SK-N-SH (cell line): ENCODE results near the gene ACAD11. TPM values are rescaled to one million over a fixed set of nuclear protein-coding genes. Genes with fewer than 3 reads are reported as not detected.
A peak's percentile ranks its signal among the peaks of the same experiment; 100 is the strongest.

Experiments used
- CTCF ChIA-PET: fragments of 300-600, 350-600 bp; formaldehyde crosslinking; extraction: SDS; loops from one replicate; lab custom pipeline; 2021; lab: Yijun Ruan, JAX
- POLR2A ChIA-PET: fragments of 350-600 bp; sonication (Branson Sonifier 250); formaldehyde crosslinking; extraction: SDS; loops from one replicate; lab custom pipeline; 2020; ENCODE audit warnings: antibody characterized with exemption, inconsistent platforms; lab: Yijun Ruan, JAX
- DNase-seq: peaks from one replicate; pipeline ENCODE4 v3.0.0; 2012
- H2AFZ ChIP-seq: fragments of 200-600 bp; sonication (generic); 2 replicates; pipeline ENCODE4 v1.8.1; 2016; ENCODE audit warnings: antibody characterized with exemption, mild to moderate bottlenecking, low read depth
- H3F3A ChIP-seq: fragments of 200-600 bp; sonication (generic); replicated peaks from 2 replicates; pipeline ENCODE3; 2016; ENCODE audit warnings: antibody characterized with exemption, mild to moderate bottlenecking; ENCODE audit not compliant: insufficient read depth
- H3K27ac ChIP-seq, 2 experiments: fragments of 200-500 bp in 1 of 2; fragments of 200-600 bp in 1 of 2; sonication (Bioruptor generic) in 1 of 2; sonication (generic), shearing (Covaris generic) in 1 of 2; 2 replicates each; pipeline versions ENCODE4 v1.5.1 to v1.6.1; 2014 to 2016; ENCODE audit warnings: low read depth in 2 of 2, inconsistent platforms in 1 of 2, low read length in 1 of 2, mild to moderate bottlenecking in 1 of 2, mixed read lengths in 1 of 2
- H3K27me3 ChIP-seq: fragments of 200-600 bp; sonication (generic), shearing (Covaris generic); 2 replicates; pipeline ENCODE4 v1.6.1; 2016; ENCODE audit warnings: mixed run types; ENCODE audit not compliant: insufficient read depth
- H3K36me3 ChIP-seq, 2 experiments: fragments of 200-500 bp in 1 of 2; fragments of 200-600 bp in 1 of 2; sonication (Bioruptor generic) in 1 of 2; sonication (generic) in 1 of 2; replicated peaks in 1 of 2; 2 replicates each; pipeline versions ENCODE3 to v1.5.1; 2014 to 2016; ENCODE audit warnings: low read length in 1 of 2, mild to moderate bottlenecking in 1 of 2; ENCODE audit not compliant: insufficient read depth in 2 of 2, control insufficient read depth in 1 of 2
- H3K4me1 ChIP-seq, 2 experiments: fragments of 200-500 bp in 1 of 2; fragments of 200-600 bp in 1 of 2; sonication (Bioruptor generic) in 1 of 2; sonication (generic), shearing (Covaris generic) in 1 of 2; 2 replicates each; pipeline versions ENCODE4 v1.5.1 to v1.6.1; 2014 to 2016; ENCODE audit warnings: low read depth in 1 of 2, low read length in 1 of 2, mixed run types in 1 of 2; ENCODE audit not compliant: insufficient read depth in 2 of 2, control insufficient read depth in 1 of 2
- H3K4me2 ChIP-seq: fragments of 200-600 bp; sonication (generic), shearing (Covaris generic); 2 replicates; pipeline ENCODE4 v1.6.1; 2017; ENCODE audit warnings: mixed run types
- H3K4me3 ChIP-seq, 2 experiments: fragments of 200-500 bp in 1 of 2; fragments of 200-600 bp in 1 of 2; sonication (Bioruptor generic) in 1 of 2; sonication (generic), shearing (Covaris generic) in 1 of 2; 2 replicates each; pipeline versions ENCODE4 v1.5.1 to v1.8.1; 2014 to 2016; ENCODE audit warnings: low read depth in 2 of 2, inconsistent platforms in 1 of 2, low read length in 1 of 2, mild to moderate bottlenecking in 1 of 2, mixed read lengths in 1 of 2, moderate library complexity in 1 of 2
- H3K79me2 ChIP-seq: fragments of 200-600 bp; sonication (generic); 2 replicates; pipeline ENCODE4 v1.8.1; 2017; ENCODE audit warnings: mild to moderate bottlenecking; ENCODE audit not compliant: insufficient read depth
- H3K9ac ChIP-seq: fragments of 200-600 bp; sonication (generic); 2 replicates; pipeline ENCODE4 v1.6.1; 2017; ENCODE audit warnings: mixed run types
- H3K9me2 ChIP-seq: fragments of 200-600 bp; sonication (generic); 2 replicates; pipeline ENCODE4 v1.6.1; 2017; ENCODE audit warnings: mixed run types
- H3K9me3 ChIP-seq: fragments of 200-600 bp; sonication (generic); 2 replicates; pipeline ENCODE4 v1.6.1; 2017; ENCODE audit warnings: mixed run types, mild to moderate bottlenecking, moderate library complexity
- H4K20me1 ChIP-seq: fragments of 200-600 bp; sonication (generic); 2 replicates; pipeline ENCODE4 v1.6.1; 2017; ENCODE audit warnings: mild to moderate bottlenecking, mixed run types; ENCODE audit not compliant: insufficient read depth
- ELF1 ChIP-seq: IDR thresholded peaks from 2 replicates; pipeline ENCODE4 v1.4.0; 2012
- FOXJ3 ChIP-seq: sonication (generic); formaldehyde crosslinking; IDR thresholded peaks from 2 replicates; pipeline ENCODE4 v1.5.1; 2020; ENCODE audit warnings: mild to moderate bottlenecking, missing genetic modification reagents
- GATA2 ChIP-seq: sonication (generic); formaldehyde crosslinking; IDR thresholded peaks from 2 replicates; pipeline ENCODE4 v1.5.0; 2020; ENCODE audit warnings: mild to moderate bottlenecking, missing genetic modification reagents
- MXI1 ChIP-seq: IDR thresholded peaks from 2 replicates; pipeline ENCODE4 v1.6.1; 2012; ENCODE audit warnings: mild to moderate bottlenecking, low read depth, low read length, improper control_type of control experiment
- RCOR1 ChIP-seq: fragments of 150-350 bp; IDR thresholded peaks from 2 replicates; pipeline ENCODE4 v1.6.1; 2017; ENCODE audit warnings: antibody characterized with exemption, low read length
- RXRA ChIP-seq: IDR thresholded peaks from 2 replicates; pipeline ENCODE4 v1.4.0; 2012; ENCODE audit warnings: low read depth, mild to moderate bottlenecking, borderline replicate concordance
- SMC3 ChIP-seq: IDR thresholded peaks from 2 replicates; pipeline ENCODE4 v1.6.1; 2012; ENCODE audit warnings: low read depth, low read length, improper control_type of control experiment
- TEAD4 ChIP-seq: IDR thresholded peaks from 2 replicates; pipeline ENCODE4 v1.4.0; 2012; ENCODE audit warnings: mild to moderate bottlenecking, borderline replicate concordance; ENCODE audit not compliant: insufficient read depth
- USF1 ChIP-seq: IDR thresholded peaks from 2 replicates; pipeline ENCODE4 v1.4.0; 2012; ENCODE audit warnings: low read depth, borderline replicate concordance
- USF2 ChIP-seq: fragments of 150-350 bp; IDR thresholded peaks from 2 replicates; pipeline ENCODE4 v1.6.1; 2017; ENCODE audit warnings: antibody characterized with exemption, low read length, low read depth, borderline replicate concordance
- WGBS: methylation state at CpG from one replicate; pipeline ENCODE4 v1.1.6; 2017; ENCODE audit warnings: low lambda C conversion rate; 5-methylcytosine and 5-hydroxymethylcytosine counted together
- polyA plus RNA-seq, 3 experiments: library from polyadenylated mRNA; depleted of rRNA; stranded (reverse); fragments of >200 nt; gene quantifications; 2 replicates each; pipeline ENCODE4 v1.2.3, GENCODE V29; 2012
- TF ChIP-seq, protein P1 (sequence below): IDR thresholded peaks from 2 replicates; pipeline ENCODE4 v1.4.0; 2012; ENCODE audit warnings: low read depth, borderline replicate concordance
- TF ChIP-seq, protein P2 (sequence below): IDR thresholded peaks from 2 replicates; pipeline ENCODE4 v1.6.1; 2012; ENCODE audit warnings: mild to moderate bottlenecking, low read depth, low read length, moderate library complexity
- TF ChIP-seq, protein P3 (sequence below): IDR thresholded peaks from 2 replicates; pipeline ENCODE4 v1.4.0; 2012; ENCODE audit warnings: low read depth

Gene ACAD11
- polyA plus RNA-seq, 1 of the 3 experiments (the other 2 are of a cell fraction): 16.3 TPM

DNA sequence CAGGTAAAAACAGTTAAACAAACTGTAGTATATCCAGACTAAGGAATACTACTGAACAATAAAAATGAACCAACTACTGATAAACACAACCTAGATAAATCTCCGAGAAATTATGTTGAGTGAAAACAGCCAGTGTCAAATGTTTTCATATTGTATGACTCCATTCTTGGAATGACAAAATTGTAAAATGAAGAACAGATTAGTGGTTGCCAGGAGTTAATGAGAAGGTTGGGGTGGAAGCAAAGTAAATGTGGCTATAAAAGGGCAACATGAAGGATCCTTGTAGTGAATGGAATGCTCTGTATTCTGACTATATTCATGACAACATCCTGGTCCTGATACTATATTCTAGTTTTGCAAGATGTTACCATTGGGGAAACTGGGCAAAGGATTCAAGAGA is 90.0 kb downstream of the ACAD11 start:
- no peak overlapping the region for H3K4me3 ChIP-seq
- no peak overlapping the region for H3K4me2 ChIP-seq
- H3K9me2 ChIP-seq: no peaks in the 10 kb centered on the region
- H3K27me3 ChIP-seq: no peaks in the 10 kb centered on the region
- ChIA-PET POLR2A (no interaction called here), CTCF (interaction anchor here (1.5 to 1.7 kb wide), 2 partner anchors 14 to 73 kb away, joined by 3 to 5 read pairs; no protein-coding TSS in a partner anchor)
- TF ChIP-seq, protein P1, sequence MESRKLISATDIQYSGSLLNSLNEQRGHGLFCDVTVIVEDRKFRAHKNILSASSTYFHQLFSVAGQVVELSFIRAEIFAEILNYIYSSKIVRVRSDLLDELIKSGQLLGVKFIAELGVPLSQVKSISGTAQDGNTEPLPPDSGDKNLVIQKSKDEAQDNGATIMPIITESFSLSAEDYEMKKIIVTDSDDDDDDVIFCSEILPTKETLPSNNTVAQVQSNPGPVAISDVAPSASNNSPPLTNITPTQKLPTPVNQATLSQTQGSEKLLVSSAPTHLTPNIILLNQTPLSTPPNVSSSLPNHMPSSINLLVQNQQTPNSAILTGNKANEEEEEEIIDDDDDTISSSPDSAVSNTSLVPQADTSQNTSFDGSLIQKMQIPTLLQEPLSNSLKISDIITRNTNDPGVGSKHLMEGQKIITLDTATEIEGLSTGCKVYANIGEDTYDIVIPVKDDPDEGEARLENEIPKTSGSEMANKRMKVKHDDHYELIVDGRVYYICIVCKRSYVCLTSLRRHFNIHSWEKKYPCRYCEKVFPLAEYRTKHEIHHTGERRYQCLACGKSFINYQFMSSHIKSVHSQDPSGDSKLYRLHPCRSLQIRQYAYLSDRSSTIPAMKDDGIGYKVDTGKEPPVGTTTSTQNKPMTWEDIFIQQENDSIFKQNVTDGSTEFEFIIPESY: no peak
- H2AFZ ChIP-seq: no peak overlapping the region
- H3K27ac ChIP-seq: peak overlapping the region in 1 of 2 experiments; percentile 29; a peak in 1 of 4 replicates
- peaks cover 0 to 4% of the 10 kb centered on the region in 2 experiments; a peak in 1 of 4 replicates for H3K4me1 ChIP-seq
- 86% methylated on average over 1 of the region's 1 CpG for WGBS
- H4K20me1 ChIP-seq: no peaks in the 10 kb centered on the region
- H3K79me2 ChIP-seq: no peaks in the 10 kb centered on the region
- peaks cover 0 to 18% of the 10 kb centered on the region in 2 experiments for H3K36me3 ChIP-seq
- no peaks in the 10 kb centered on the region for H3K9me3 ChIP-seq
- no peak for DNase-seq
- H3F3A ChIP-seq: peaks cover 4% of the 10 kb centered on the region
- H3K9ac ChIP-seq: no peak overlapping the region

GRCh38 chr3:132569153-132569552 is 90.5 kb downstream of the ACAD11 start:
- DNase-seq: no peak

DNA sequence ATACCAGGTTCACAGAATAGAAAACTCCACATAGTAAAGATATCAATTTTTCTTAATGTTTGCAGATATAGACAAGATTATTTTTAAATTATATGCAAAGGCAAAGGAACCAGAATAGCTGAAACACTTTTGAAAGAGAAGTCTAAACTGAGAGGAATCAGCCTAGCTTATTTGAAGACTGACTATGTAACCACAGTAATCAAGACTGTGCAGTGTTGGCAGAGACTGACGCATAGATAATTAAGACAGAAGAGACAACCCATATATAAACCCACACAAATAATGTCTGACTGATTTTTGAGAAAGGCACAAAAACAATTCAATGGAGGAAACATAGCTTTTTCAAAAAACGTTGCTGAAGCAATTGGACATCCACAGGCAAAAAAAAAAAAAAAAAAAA is 91.2 kb downstream of the ACAD11 start:
- Histone ChIP-seq H3K4me1 (no peaks in the 10 kb centered on the region), H3K36me3 (peaks cover 0 to 17% of the 10 kb centered on the region in 2 experiments)
- POLR2A ChIA-PET: no interaction called here

More at GRCh38 chr3:132569153-132569552, 90.5 kb downstream of the ACAD11 start:
- Histone ChIP-seq H3K4me3 (no peak overlapping the region), H3K9me2 (no peaks in the 10 kb centered on the region), H3K36me3 (peaks cover 0 to 14% of the 10 kb centered on the region in 2 experiments), H3K4me2 (no peak overlapping the region), H3K4me1 (peaks cover 0 to 3% of the 10 kb centered on the region in 2 experiments; a peak in 1 of 4 replicates), H3K9ac (no peak overlapping the region), H4K20me1 (no peaks in the 10 kb centered on the region), H3K79me2 (no peaks in the 10 kb centered on the region), H3F3A (peaks cover 4% of the 10 kb centered on the region), H3K27me3 (no peaks in the 10 kb centered on the region), H3K27ac (peak overlapping the region in 1 of 2 experiments; percentile 29; a peak in 1 of 4 replicates), H2AFZ (no peak overlapping the region), H3K9me3 (no peaks in the 10 kb centered on the region)
- TF ChIP-seq SMC3: no peak
- POLR2A ChIA-PET: no interaction called here
- CTCF ChIA-PET: interaction anchor here (1.4 to 1.5 kb wide), 2 partner anchors 14 to 16 kb away, joined by 3 read pairs; no protein-coding TSS in a partner anchor
- 66% methylated on average over 2 of the region's 2 CpGs for WGBS

More for the DNA sequence above, 91.2 kb downstream of the ACAD11 start:
- no peak overlapping the region for H3K4me3 ChIP-seq
- no peak overlapping the region for H3K9ac ChIP-seq
- no peak for DNase-seq
- H3K9me3 ChIP-seq: no peaks in the 10 kb centered on the region
- no peak overlapping the region for H3K27ac ChIP-seq
- CTCF ChIA-PET: interaction anchor here (1.4 to 1.5 kb wide), 2 partner anchors 13 to 15 kb away, joined by 3 read pairs; no protein-coding TSS in a partner anchor
- H3F3A ChIP-seq: peaks cover 4% of the 10 kb centered on the region
- no peaks in the 10 kb centered on the region for H3K9me2 ChIP-seq
- H2AFZ ChIP-seq: no peak overlapping the region
- whole genome bisulfite sequencing: 77% methylated on average over 2 of the region's 2 CpGs
- H3K27me3 ChIP-seq: no peaks in the 10 kb centered on the region
- no peaks in the 10 kb centered on the region for H3K79me2 ChIP-seq
- H4K20me1 ChIP-seq: no peaks in the 10 kb centered on the region
- H3K4me2 ChIP-seq: no peak overlapping the region
- TF ChIP-seq, protein P2, sequence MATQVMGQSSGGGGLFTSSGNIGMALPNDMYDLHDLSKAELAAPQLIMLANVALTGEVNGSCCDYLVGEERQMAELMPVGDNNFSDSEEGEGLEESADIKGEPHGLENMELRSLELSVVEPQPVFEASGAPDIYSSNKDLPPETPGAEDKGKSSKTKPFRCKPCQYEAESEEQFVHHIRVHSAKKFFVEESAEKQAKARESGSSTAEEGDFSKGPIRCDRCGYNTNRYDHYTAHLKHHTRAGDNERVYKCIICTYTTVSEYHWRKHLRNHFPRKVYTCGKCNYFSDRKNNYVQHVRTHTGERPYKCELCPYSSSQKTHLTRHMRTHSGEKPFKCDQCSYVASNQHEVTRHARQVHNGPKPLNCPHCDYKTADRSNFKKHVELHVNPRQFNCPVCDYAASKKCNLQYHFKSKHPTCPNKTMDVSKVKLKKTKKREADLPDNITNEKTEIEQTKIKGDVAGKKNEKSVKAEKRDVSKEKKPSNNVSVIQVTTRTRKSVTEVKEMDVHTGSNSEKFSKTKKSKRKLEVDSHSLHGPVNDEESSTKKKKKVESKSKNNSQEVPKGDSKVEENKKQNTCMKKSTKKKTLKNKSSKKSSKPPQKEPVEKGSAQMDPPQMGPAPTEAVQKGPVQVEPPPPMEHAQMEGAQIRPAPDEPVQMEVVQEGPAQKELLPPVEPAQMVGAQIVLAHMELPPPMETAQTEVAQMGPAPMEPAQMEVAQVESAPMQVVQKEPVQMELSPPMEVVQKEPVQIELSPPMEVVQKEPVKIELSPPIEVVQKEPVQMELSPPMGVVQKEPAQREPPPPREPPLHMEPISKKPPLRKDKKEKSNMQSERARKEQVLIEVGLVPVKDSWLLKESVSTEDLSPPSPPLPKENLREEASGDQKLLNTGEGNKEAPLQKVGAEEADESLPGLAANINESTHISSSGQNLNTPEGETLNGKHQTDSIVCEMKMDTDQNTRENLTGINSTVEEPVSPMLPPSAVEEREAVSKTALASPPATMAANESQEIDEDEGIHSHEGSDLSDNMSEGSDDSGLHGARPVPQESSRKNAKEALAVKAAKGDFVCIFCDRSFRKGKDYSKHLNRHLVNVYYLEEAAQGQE: no peak
- no peak for TF ChIP-seq FOXJ3 (CRISPR knock-in tag)
- TF ChIP-seq TEAD4: no peak
- TF ChIP-seq, protein P3, sequence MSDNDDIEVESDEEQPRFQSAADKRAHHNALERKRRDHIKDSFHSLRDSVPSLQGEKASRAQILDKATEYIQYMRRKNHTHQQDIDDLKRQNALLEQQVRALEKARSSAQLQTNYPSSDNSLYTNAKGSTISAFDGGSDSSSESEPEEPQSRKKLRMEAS: no peak
- no peak for TF ChIP-seq RXRA
- no peak for TF ChIP-seq USF1
- TF ChIP-seq ELF1: no peak
- TF ChIP-seq RCOR1: no peak
- no peak for TF ChIP-seq MXI1
- no peak for TF ChIP-seq USF2
- TF ChIP-seq GATA2 (CRISPR knock-in tag): no peak
